ENCODE data around the gene NCKAP1. TPM values are rescaled to one million over a fixed set of nuclear protein-coding genes. Genes with fewer than 3 reads are reported as not detected.
"Not testable (repeated sequence)": the region's sequence is repeated elsewhere in the genome, so short reads cannot be mapped to it uniquely, and the experiment has no call there.

The NCKAP1 gene
- total RNA-seq, 2 donors from 2014 or later, result 19.8 to 59.9 TPM

- Histone ChIP-seq H3K36me3 (replicated peaks in 1 of 2; ENCODE audit: insufficient read depth in 1 of 2, low read depth in 2 of 2) (no peaks in the 10 kb centered on the region), H3K27me3 (no peaks in the 10 kb centered on the region), H3K9me3 (no peaks in the 10 kb centered on the region), H3K27ac (no peak overlapping the region), H3K4me1 (no peaks in the 10 kb centered on the region), H3K4me3 (no peak overlapping the region)
- no peak for TF ChIP-seq POLR2A (IDR thresholded peaks at IDR 0.05)
- TF ChIP-seq CTCF (IDR thresholded peaks at IDR 0.05), result no peak
- no peak for DNase-seq
- 72 to 75% methylated on average over 4 of the region's 4 CpGs for WGBS, 2 donors
- ATAC-seq, result no peak
- intact Hi-C loops (cut with DNase I), result no loop called here
Observed at GRCh38 chr2:182887753-182888415, 150.4 kb downstream of the NCKAP1 start.

- Histone ChIP-seq H3K4me3 (no peak overlapping the region), H3K36me3 (replicated peaks in 1 of 2; ENCODE audit: insufficient read depth in 1 of 2, low read depth in 2 of 2) (no peaks in the 10 kb centered on the region), H3K27ac (no peak overlapping the region), H3K4me1 (no peaks in the 10 kb centered on the region), H3K9me3 (no peaks in the 10 kb centered on the region), H3K27me3 (no peaks in the 10 kb centered on the region)
- 70 to 74% methylated on average over 6 of the region's 6 CpGs for WGBS, 2 donors
- TF ChIP-seq POLR2A (IDR thresholded peaks at IDR 0.05) (no peak), CTCF (IDR thresholded peaks at IDR 0.05) (no peak)
- ATAC-seq (no peak), DNase-seq (no peak)
- intact Hi-C loops (cut with DNase I), result no loop called here
Observed at GRCh38 chr2:182887093-182887492, 151.2 kb downstream of the NCKAP1 start.

DNA sequence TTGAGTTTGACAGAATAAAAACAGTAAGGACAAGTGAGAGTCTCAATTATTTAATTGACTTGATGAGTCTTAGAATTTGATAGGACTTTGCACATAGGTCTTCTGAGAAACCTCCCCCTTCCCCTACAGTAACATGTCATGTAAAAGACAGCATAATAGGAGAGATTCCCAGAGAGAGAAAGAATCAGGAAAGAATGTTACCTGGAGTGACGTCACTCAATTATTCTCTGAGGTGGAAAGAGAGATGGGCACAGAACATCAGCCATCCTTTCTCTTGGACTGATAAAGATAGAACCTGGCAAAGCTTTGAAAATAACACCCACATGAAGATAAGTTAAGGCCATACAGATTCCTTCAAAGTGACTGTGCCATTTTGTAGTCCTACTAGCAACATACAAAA, 152.5 kb downstream of the NCKAP1 start:
- Histone ChIP-seq H3K9me3 (no peaks in the 10 kb centered on the region), H3K36me3 (replicated peaks in 1 of 2; ENCODE audit: insufficient read depth in 1 of 2, low read depth in 2 of 2) (no peaks in the 10 kb centered on the region), H3K4me1 (no peaks in the 10 kb centered on the region), H3K27me3 (no peaks in the 10 kb centered on the region), H3K27ac (no peak overlapping the region), H3K4me3 (no peak overlapping the region)
- DNase-seq (no peak), ATAC-seq (no peak)
- TF ChIP-seq POLR2A (IDR thresholded peaks at IDR 0.05) (no peak), CTCF (IDR thresholded peaks at IDR 0.05) (no peak)
- 85 to 96% methylated on average over 1 of the region's 1 CpG for WGBS, 2 donors
- intact Hi-C loops (cut with DNase I), result no loop called here

DNA sequence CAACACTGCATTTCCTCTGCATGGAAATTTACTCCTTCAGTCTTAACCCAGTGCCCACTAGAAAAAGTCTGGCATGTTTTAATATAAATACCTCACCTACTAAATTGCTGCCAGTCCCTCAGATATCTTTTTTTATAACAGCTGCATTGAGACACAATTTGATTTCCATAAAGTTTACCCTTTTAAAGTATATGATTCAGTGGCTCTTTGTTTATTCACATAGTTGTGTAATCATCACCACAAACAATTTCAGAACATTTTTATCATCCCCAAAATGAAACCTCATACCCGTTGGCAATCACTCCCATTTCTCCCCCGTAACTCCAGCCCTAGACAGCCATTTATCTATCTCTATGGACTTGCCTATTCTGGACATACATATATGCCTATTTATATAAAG, 154.8 kb downstream of the NCKAP1 start:
- no peak for ATAC-seq
- Histone ChIP-seq H3K27ac (no peak overlapping the region), H3K36me3 (replicated peaks in 1 of 2; ENCODE audit: insufficient read depth in 1 of 2, low read depth in 2 of 2) (no peaks in the 10 kb centered on the region), H3K4me3 (no peak overlapping the region), H3K4me1 (no peaks in the 10 kb centered on the region), H3K27me3 (no peaks in the 10 kb centered on the region), H3K9me3 (no peaks in the 10 kb centered on the region)
- 68 to 77% methylated on average over 2 of the region's 2 CpGs for WGBS, 2 donors
- intact Hi-C loops (cut with DNase I), result no loop called here
- DNase-seq, result no peak
- TF ChIP-seq CTCF (IDR thresholded peaks at IDR 0.05), result no peak
- no peak for TF ChIP-seq POLR2A (IDR thresholded peaks at IDR 0.05)

GRCh38 chr2:182880100-182880499, 158.2 kb downstream of the NCKAP1 start:
- H3K36me3 ChIP-seq (replicated peaks in 1 of 2; ENCODE audit: insufficient read depth in 1 of 2, low read depth in 2 of 2); H3K4me1 ChIP-seq; intact Hi-C loops (cut with DNase I); ATAC-seq; DNase-seq; H3K9me3 ChIP-seq; H3K27me3 ChIP-seq; H3K27ac ChIP-seq; H3K4me3 ChIP-seq: not testable (repeated sequence)
- 79 to 85% methylated on average over 1 of the region's 1 CpG for WGBS, 2 donors

DNA sequence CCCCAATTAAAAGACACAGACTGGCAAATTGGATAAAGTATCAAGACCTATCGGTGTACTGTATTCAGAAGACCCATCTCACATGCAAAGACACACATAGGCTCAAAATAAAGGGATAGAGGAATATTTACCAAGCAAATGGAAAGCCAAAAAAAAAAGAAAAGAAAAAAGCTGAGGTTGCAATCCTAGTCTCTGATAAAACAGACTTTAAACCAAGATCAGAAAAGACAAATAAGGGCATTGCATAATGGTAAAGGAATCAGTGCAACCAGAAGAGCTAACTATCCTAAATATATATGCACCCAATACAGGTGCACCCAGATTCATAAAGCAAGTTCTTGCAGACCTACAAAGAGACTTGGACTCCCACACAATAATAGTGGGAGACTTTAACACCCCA, 161.6 kb downstream of the NCKAP1 start:
- H3K4me1 ChIP-seq; H3K27me3 ChIP-seq; H3K27ac ChIP-seq; H3K9me3 ChIP-seq; H3K4me3 ChIP-seq; intact Hi-C loops (cut with DNase I); DNase-seq; ATAC-seq; H3K36me3 ChIP-seq (replicated peaks in 1 of 2; ENCODE audit: insufficient read depth in 1 of 2, low read depth in 2 of 2): not testable (repeated sequence)
- 87 to 97% methylated on average over 1 of the region's 1 CpG for WGBS, 2 donors

Data from body of pancreas (tissue), 4 donors.